ENCODE measurements around the gene TRPM1.
A peak's percentile ranks its signal among the peaks of the same experiment; 100 is the strongest.

Gene TRPM1

DNA sequence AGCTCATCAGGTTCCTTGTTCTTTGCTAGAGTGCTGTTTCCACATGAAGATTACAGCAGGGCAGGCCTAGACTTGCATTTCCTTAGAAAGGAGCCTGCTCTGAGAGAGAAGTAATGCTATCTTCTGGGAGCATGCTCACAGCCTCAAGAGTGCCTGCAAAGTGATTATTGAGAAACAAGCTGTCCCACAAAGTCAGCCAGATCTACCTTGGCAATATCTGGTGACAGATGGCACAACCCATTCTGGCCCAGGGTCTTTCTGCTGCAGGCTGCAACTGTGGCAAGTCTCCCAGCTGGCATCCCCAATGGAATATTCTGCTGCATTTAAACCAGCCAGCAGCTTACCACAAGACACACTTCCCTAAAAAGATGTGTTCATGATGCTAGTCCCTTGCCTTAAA, 139.4 kb downstream of the TRPM1 start:
- no peak for DNase-seq

DNA sequence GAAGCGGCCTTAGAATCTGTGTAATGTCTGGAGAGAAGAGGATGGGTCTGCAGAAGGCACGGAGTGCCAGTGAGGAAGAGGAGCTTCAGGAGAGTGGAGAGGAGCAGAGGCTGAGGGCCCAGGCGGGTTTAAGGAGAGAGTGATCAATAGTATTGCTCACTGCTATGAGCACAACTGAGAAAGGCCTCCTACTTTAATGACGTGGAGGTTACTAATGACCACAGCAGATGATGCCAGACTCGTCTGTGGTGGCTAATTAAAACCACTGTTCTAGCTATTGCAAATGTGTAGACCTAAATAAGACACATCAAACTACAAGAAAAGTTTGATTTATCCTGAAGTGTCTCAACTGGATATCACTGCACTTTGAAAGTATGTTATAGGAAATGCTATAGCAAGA, 143.3 kb downstream of the TRPM1 start:
- DNase-seq, result no peak

DNA sequence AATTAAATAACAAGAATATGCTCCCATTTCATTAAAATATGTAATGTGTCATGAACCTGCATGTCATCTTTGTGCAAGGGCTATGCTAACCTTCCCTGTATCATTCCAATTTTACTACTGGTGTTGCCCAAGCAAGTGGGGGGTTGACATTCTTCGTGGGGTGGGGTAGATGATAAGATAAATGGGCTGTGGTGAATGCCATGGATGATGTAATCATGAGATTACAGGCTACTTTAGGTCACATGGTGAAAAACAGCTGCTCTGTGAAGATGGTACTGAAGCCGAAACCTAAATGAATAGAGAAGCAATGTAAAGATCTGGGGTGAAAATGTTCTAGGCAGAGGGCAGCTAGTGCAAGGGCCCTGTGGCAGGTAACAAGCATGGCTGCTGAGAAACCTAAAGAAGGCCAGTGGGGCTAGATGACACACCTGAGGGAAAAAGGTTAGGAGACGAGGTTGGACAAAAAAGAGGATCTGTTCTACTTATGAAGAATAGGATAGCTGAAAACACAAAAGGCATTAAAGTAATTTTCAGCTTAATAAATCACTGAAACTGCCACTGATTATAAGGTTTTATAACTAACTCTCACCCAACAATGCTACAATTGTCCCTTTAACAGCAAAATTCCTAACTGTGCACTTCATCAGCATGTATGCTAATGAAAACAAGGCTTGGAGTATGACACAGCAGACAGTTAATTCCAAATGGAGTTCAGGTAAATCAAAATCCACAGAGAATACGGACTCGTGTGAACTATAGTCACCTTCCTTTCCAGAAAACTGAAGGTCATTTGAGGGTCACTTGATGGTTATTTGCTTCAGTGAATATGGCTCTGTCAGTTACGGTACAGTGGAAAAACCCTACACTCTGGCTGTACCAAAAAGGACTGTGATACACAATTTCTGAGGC, 145.1 kb downstream of the TRPM1 start:
- peak; percentile 22 for DNase-seq

DNA sequence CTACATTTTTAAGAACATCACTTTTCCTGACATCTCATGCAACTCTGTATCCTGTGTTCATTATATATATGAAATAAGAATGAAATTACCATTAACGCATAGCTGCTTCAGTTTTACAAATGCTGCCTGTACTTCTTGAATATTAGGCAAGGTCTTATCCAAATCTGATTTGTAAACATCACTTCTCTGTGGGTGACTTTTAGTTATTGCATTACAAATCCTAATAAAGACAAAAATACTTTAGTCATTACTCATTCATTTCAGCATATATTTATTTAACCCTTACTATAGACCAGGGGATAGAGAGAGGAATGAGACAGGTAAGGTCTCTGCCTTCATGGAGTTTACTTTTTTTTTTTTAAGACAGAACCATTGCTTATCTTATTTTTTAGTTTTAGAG, 146.9 kb downstream of the TRPM1 start:
- DNase-seq, result no peak

DNA sequence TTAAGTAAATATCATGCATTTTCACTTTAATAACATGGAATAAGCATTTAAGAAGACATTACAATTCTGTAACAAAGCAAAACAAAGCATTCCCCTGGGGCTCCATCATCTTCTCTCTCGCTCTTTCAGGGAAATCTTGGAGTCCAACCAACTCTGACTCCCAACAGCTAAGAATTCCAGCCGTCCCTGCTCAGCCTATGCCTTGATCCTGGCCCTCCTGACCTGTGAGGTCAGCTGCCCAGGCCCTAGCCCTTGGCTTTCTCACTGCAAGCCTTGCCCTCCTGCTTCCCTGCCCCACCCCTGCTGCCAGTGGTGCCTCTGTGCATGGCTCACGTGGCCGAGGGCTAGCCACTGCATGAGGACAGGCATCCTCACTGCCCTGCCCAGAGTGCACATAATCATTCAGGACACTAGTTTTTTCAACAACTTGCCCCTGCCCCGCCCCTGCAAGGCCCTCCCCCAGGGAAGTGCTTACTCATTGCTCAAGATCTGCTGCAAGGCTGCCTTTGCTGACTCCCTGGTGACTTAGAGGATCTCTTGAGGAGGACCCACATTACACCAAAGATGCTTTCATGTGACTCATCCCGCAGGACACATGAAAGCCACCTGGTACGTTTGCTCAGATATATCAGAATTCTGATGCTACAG, 147.7 kb downstream of the TRPM1 start:
- DNase-seq, result no peak

DNA sequence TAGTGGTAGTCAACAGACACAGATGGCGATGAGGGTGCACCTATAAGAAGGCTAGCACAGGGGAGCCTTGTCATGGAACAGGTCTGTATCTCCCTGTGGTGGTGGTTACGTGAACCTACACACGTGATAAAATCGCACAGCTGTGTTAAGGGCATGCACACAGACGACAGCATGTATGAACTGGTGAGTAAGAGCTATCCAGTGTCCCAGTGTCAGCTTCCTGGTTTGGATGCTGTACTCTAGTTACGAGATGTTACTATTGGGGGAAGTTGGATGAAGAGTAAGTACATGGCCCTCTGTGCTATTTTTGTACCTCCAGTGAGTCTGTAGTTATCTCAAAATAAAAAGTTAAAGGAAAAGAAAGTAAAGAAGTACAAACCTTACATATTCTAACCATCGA, 148.3 kb downstream of the TRPM1 start:
- no peak for DNase-seq

All from NCI-H82 (cell line).